Measurements from ENCODE around the gene TMEFF1.
"Not testable (repeated sequence)": the region's sequence is repeated elsewhere in the genome, so short reads cannot be mapped to it uniquely, and the experiment has no call there.

TMEFF1 gene

GRCh38 chr9:100492952-100493351, 20.0 kb downstream of the TMEFF1 start:
- DNase-seq (ENCODE audit: low read depth) = no peak

- no peak for DNase-seq (ENCODE audit: low read depth)
Measured at GRCh38 chr9:100498592-100498991, 25.6 kb downstream of the TMEFF1 start.

GRCh38 chr9:100499460-100499859, 26.5 kb downstream of the TMEFF1 start:
- no peak for DNase-seq (ENCODE audit: low read depth)

- DNase-seq (ENCODE audit: low read depth) = no peak
Measured at GRCh38 chr9:100499866-100500265, 26.9 kb downstream of the TMEFF1 start.

- peak; percentile 3 for DNase-seq (ENCODE audit: low read depth)
Measured at GRCh38 chr9:100505564-100506159, 32.7 kb downstream of the TMEFF1 start.

GRCh38 chr9:100507350-100507749, 34.4 kb downstream of the TMEFF1 start:
- DNase-seq (ENCODE audit: low read depth) = not testable (repeated sequence)

GRCh38 chr9:100511205-100511604, 38.3 kb downstream of the TMEFF1 start:
- DNase-seq (ENCODE audit: low read depth) = no peak

GRCh38 chr9:100515578-100516494, 42.9 kb downstream of the TMEFF1 start:
- DNase-seq (ENCODE audit: low read depth) = no peak

GRCh38 chr9:100521282-100521681, 48.3 kb downstream of the TMEFF1 start:
- DNase-seq (ENCODE audit: low read depth) = no peak

- DNase-seq (ENCODE audit: low read depth) = no peak
Measured at GRCh38 chr9:100525563-100525962, 52.6 kb downstream of the TMEFF1 start.

- DNase-seq (ENCODE audit: low read depth) = not testable (repeated sequence)
Measured at GRCh38 chr9:100527180-100527794, 54.3 kb downstream of the TMEFF1 start.

- DNase-seq (ENCODE audit: low read depth) = no peak
Measured at GRCh38 chr9:100534401-100534800, 61.5 kb downstream of the TMEFF1 start.

GRCh38 chr9:100540327-100540726, 67.4 kb downstream of the TMEFF1 start:
- DNase-seq (ENCODE audit: low read depth) = no peak

- DNase-seq (ENCODE audit: low read depth) = no peak
Measured at GRCh38 chr9:100549048-100549447, 76.1 kb downstream of the TMEFF1 start.

- no peak for DNase-seq (ENCODE audit: low read depth)
Measured at GRCh38 chr9:100554935-100555401, 82.0 kb downstream of the TMEFF1 start.

- no peak for DNase-seq (ENCODE audit: low read depth)
Measured at GRCh38 chr9:100555471-100555870, 82.5 kb downstream of the TMEFF1 start.

- DNase-seq (ENCODE audit: low read depth) = no peak
Measured at GRCh38 chr9:100557053-100557452, 84.1 kb downstream of the TMEFF1 start.

GRCh38 chr9:100561256-100561655, 88.3 kb downstream of the TMEFF1 start:
- no peak for DNase-seq (ENCODE audit: low read depth)

GRCh38 chr9:100567856-100568255, 94.9 kb downstream of the TMEFF1 start:
- DNase-seq (ENCODE audit: low read depth) = no peak

GRCh38 chr9:100573655-100574260, 100.8 kb downstream of the TMEFF1 start:
- DNase-seq (ENCODE audit: low read depth) = no peak

GRCh38 chr9:100575006-100575405, 102.1 kb downstream of the TMEFF1 start:
- no peak for DNase-seq (ENCODE audit: low read depth)

GRCh38 chr9:100575765-100576386, 102.9 kb downstream of the TMEFF1 start:
- no peak for DNase-seq (ENCODE audit: low read depth)

Measured in stimulated activated CD8-positive, alpha-beta memory T cell treated with anti-CD3 and anti-CD28 coated beads, Interleukin-12 subunit alpha, Interleukin-12 subunit beta, amount 100 ng/mL, for 4 hours (primary cell).